Spleen (tissue), 7 donors: ENCODE data around the gene KISS1R.

Experiments
- CTCF ChIP-seq, 11 experiments: fragments of 200-600 bp in 7 of 11; fragments of 450-650 bp in 4 of 11; sonication (generic) in 4 of 11; IDR thresholded peaks in 8 of 11; conservative IDR thresholded peaks in 3 of 11; 1 replicate in 7 of 11; 2 replicates in 4 of 11; pipeline versions ENCODE4 v1.4.0 to v1.8.0; 2016 to 2021; ENCODE audit warnings: antibody characterized with exemption in 11 of 11, inconsistent platforms in 4 of 11, mild to moderate bottlenecking in 1 of 11
- POLR2A ChIP-seq, 3 donors: fragments of 450-650 bp; IDR thresholded peaks; one replicate each; pipeline ENCODE4 v1.5.1; 2017; ENCODE audit warnings: antibody characterized with exemption in 3 of 3, mild to moderate bottlenecking in 1 of 3
- POLR2AphosphoS5 ChIP-seq, 3 donors: sonication (generic); formaldehyde crosslinking; IDR thresholded peaks; one replicate each; pipeline ENCODE4 v1.5.1; 2017; ENCODE audit warnings: antibody characterized with exemption in 3 of 3
- donor health status: DM: no; HTN: no; CAD: no; lungs with moderate emphysema.
- donor health status: DM: no; HTN: no; CAD: no.
- donor health status: DM: no; HTN: no; CAD: no.

GRCh38 chr19:928471-929202 lies 11.5 kb downstream of the KISS1R start:
- TF ChIP-seq CTCF (IDR thresholded peaks at IDR 0.05 in 8 of 11, conservative IDR thresholded peaks at IDR 0.05 in 3 of 11) (no peak), POLR2A (IDR thresholded peaks at IDR 0.05) (no peak), POLR2AphosphoS5 (IDR thresholded peaks at IDR 0.05) (no peak)
